HG03439 (cell line): ENCODE data around the gene OR5C1.
"Not testable (repeated sequence)": the region's sequence is repeated elsewhere in the genome, so short reads cannot be mapped to it uniquely, and the experiment has no call there.

Source experiments
- ATAC-seq: cut with Tn5 transposase; IDR thresholded peaks from one replicate; pipeline ENCODE4 v1.9.1; 2021; ENCODE audit warnings: mild to moderate bottlenecking, moderate library complexity; ENCODE audit not compliant: unreplicated experiment

The OR5C1 gene

DNA sequence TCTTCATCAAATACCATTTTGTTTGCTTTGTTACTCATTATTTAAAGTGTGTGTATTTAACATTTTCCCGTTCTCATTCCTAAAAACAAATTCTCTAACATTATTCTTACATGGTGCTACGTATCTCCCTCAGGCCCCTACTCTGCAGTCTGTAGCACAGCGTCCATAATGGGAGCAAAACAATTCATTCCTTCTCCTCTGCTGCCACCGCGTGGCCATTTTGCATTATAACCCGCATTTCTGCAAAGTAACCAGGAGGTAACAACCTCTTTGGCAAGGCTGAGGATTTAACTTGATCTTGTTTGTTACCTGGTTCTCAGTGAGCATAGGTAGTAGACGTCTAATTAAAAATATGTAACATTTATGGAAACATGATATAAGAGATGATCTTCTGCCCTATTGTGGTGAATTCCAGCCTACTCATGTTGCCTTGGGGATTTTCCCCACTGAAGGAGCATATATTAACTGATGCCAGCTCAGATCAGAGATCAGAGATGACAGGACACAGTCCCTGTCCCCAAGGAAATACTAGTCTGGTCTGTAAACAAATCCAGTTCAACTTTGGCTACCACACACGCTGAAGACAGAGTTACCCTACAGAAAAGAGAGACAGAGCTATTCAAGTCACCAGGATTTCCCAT, 21.7 kb downstream of the OR5C1 start:
- ATAC-seq, result peak; percentile 84

- no peak for ATAC-seq
Measured at GRCh38 chr9:122812736-122813135, 24.0 kb downstream of the OR5C1 start.

- no peak for ATAC-seq
Measured at GRCh38 chr9:122814545-122814944, 25.8 kb downstream of the OR5C1 start.

- ATAC-seq, result no peak
Measured at GRCh38 chr9:122815544-122815943, 26.8 kb downstream of the OR5C1 start.

DNA sequence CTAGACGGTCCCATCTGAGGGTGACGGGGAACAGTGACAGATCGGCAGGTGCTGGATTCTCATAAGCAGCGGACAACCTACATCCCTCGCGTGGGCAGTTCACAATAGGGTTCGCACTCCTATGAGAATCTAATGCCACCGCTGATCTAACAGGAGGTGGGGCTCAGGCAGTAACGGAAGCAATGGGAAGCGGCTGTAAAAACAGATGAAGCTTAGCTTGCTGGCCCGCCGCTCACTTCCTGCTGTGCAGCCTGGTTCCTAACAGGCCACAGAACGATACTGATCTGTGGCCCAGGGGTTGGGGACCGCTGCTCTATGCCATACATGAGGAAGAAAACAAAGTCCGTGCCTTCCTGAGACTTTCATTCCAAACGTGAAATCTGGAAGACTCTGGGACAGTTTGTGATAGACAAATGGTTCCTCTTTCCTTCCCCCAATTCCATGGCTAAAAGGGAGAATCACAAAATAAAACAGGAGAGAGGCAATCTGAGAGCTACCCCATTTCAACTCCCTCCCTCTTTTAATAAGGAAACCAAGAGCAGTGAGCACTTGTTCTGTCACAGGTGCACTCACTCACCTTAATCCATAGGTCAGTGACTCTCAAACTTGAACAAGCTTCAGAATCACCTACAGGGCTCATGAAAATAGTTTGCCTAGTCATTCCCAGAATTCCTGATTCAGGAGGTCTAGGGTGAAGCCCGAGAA, 27.6 kb downstream of the OR5C1 start:
- no peak for ATAC-seq

GRCh38 chr9:122819326-122819725, 30.6 kb downstream of the OR5C1 start:
- no peak for ATAC-seq

GRCh38 chr9:122819791-122820489, 31.2 kb downstream of the OR5C1 start:
- ATAC-seq, result no peak

- no peak for ATAC-seq
Measured at GRCh38 chr9:122820490-122820845, 31.7 kb downstream of the OR5C1 start.

DNA sequence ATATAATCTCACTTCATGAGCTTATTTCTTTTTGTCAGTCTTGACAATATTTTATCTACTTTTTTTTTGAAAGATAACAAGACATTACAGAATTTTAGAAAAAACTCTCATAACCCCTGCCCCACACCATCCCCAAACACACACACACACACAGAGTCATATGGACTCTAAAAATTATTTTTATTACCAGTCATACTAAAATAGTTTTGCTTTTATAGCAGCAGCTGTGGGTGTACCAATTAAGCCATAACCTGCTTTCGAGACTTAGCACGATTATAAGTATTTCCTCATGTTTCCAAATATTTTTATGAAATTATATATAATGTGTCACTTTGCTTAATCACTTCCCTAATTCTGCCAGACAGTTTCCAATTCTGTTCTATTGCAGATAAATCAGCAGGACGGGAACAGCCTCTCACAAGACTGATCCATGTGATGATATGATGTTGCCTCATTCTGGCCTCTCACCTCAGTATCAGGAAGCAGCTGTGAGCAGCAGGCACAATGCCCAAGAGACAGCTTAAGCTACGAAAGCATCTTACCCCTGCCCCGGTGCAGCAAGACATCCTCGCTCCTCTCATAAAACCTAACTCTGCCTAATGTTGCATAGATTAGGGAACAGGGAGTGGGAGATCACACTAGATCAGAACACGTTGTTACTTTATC, 32.7 kb downstream of the OR5C1 start:
- ATAC-seq, result no peak

DNA sequence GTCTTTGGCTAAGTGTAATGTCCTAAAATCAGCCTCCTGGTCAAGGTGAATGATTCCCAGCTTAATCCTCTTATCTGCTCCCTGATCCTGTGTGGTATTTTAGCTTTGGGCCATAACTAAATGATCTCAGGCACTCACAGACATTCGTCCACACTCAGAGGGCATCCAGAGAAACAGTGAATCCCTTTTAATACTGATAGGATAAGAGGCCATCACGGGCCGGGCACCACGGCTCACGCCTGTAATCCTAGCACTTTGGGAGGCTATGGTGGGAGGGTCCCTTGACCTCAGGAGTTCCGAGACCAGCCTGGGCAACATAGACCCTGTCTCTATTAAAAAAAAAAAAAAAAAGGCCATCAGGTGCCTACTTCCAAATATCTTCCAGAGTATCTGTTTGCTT, 33.3 kb downstream of the OR5C1 start:
- ATAC-seq, result no peak

GRCh38 chr9:122822938-122823337, 34.2 kb downstream of the OR5C1 start:
- ATAC-seq, result no peak

GRCh38 chr9:122827761-122828093, 39.0 kb downstream of the OR5C1 start:
- ATAC-seq, result peak; percentile 10

DNA sequence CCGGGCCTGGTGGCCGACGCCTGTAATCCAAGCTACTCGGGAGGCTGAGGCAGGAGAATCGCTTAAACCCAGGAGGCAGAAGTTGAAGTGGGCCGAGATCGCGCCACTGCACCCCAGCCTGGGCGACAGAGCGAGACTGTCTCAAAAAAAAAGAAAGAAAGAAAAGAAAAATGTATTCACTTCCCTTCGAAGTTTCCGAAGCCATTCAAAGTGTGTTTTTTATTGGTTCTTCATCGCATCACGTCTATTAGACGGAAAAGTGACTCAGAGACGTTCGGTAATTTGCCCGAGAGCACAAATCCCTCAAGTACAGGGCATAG, 40.2 kb downstream of the OR5C1 start:
- not testable (repeated sequence) for ATAC-seq

DNA sequence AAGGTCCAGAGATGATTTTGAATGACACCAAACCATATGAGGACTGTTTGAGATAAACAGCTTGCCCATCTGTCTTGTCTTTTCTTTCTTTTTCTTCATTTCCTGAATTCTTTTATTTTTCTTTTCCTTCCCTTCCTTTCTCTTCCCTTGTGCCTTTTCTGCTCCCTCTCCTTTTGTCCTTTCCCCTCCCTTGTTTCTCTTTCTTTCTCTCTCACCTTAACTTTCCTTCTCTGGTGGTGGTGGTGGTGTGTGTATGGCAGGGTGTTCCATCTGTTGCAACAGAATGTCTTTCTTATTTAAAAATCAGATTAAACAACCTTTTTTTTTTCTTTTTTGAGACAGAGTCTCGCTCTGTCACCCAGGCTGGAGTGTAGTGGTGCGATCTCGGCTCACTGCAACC, 43.5 kb downstream of the OR5C1 start:
- ATAC-seq, result no peak

GRCh38 chr9:122835313-122835731, 46.6 kb downstream of the OR5C1 start:
- ATAC-seq, result no peak

GRCh38 chr9:122837266-122837850, 48.6 kb downstream of the OR5C1 start:
- ATAC-seq, result no peak

DNA sequence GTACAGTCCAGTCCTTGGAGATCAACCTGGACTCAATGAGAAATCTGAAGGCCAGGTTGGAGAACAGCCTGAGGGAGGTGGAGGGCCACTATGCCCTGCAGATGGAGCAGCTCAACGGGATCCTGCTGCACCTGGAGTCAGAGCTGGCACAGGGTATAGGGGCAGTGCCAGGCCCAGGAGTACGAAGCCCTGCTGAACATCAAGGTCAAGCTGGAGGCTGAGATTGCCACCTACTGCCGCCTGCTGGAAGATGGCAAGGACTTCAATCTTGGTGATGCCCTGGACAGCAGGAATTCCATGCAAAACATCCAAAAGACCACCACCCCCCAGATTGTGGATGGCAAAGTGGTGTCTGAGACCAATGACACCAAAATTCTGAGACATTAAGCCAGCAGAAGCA, 49.7 kb downstream of the OR5C1 start:
- ATAC-seq, result not testable (repeated sequence)
